ENCODE results near the gene ZC2HC1C. TPM values are rescaled to one million over a fixed set of nuclear protein-coding genes. Genes with fewer than 3 reads are reported as not detected.

ZC2HC1C gene
- polyA plus RNA-seq, 2 of the 4 experiments (the other 2 are of a cell fraction), result 2.7 to 3.9 TPM

GRCh38 chr14:75098682-75099081 lies 29.2 kb downstream of the ZC2HC1C start:
- TF ChIP-seq ELK1 (IDR thresholded peaks at IDR 0.05; ENCODE audit: low read depth, low read length), result no peak
- no peak for TF ChIP-seq EHF (CRISPR knock-in tag; IDR thresholded peaks at IDR 0.05)
- no peak for TF ChIP-seq POLR2A (IDR thresholded peaks at IDR 0.05; ENCODE audit: low read length)
- TF ChIP-seq MAFK (IDR thresholded peaks at IDR 0.05; ENCODE audit: partially characterized antibody), result no peak
- H3K4me1 ChIP-seq, result no peaks in the 10 kb centered on the region
- DNase-seq (ENCODE audit: low read depth in 1 of 2, low spot score in 1 of 2), result no peak
- H3K4me3 ChIP-seq, result no peak overlapping the region
- ChIA-PET POLR2A (no interaction called here), CTCF (interaction anchor here (0.8 to 2.1 kb wide), 2 partner anchors 10 to 141 kb away, joined by 3 to 13 read pairs; no protein-coding TSS in a partner anchor)
- no peak overlapping the region for H3K27ac ChIP-seq
- H3K4me2 ChIP-seq, result no peak overlapping the region
- H3K9me3 ChIP-seq, result no peaks in the 10 kb centered on the region
- FAIRE-seq, result no peak
- ATAC-seq, result no peak
- WGBS (ENCODE audit: missing lambda C conversion rate), result 88% methylated on average over 1 of the region's 1 CpG

- CTCF ChIA-PET, result interaction anchor here (0.7 to 2.5 kb wide), 2 partner anchors 13 to 1104 kb away, joined by 3 to 20 read pairs; no protein-coding TSS in a partner anchor
- no peaks in the 10 kb centered on the region for H3K9me3 ChIP-seq
- POLR2A ChIA-PET, result no interaction called here
These were observed 32.0 kb downstream of the ZC2HC1C start for GRCh38 chr14:75101491-75101890.

GRCh38 chr14:75107186-75107585 lies 37.7 kb downstream of the ZC2HC1C start:
- H3K9me3 ChIP-seq, result no peaks in the 10 kb centered on the region
- no peak overlapping the region for H3K4me2 ChIP-seq
- no peak for ATAC-seq
- H3K27ac ChIP-seq, result no peak overlapping the region
- no peaks in the 10 kb centered on the region for H3K4me1 ChIP-seq
- TF ChIP-seq HMGXB4 (CRISPR knock-in tag; IDR thresholded peaks at IDR 0.05; ENCODE audit: borderline replicate concordance) (no peak), ZSCAN20 (CRISPR knock-in tag; IDR thresholded peaks at IDR 0.05) (no peak), MAX (IDR thresholded peaks at IDR 0.05) (no peak), FOSL2 (IDR thresholded peaks at IDR 0.05) (no peak), FOSL2 (CRISPR knock-in tag; IDR thresholded peaks at IDR 0.05) (no peak), EHF (CRISPR knock-in tag; IDR thresholded peaks at IDR 0.05) (no peak), NFE2L2 (conservative IDR thresholded peaks at IDR 0.05; ENCODE audit: low read length) (no peak), GATA3 (IDR thresholded peaks at IDR 0.05; ENCODE audit: borderline replicate concordance) (no peak), JUN (IDR thresholded peaks at IDR 0.05) (no peak), SMC3 (IDR thresholded peaks at IDR 0.05) (no peak), NR3C1 (IDR thresholded peaks at IDR 0.05) (no peak), SREBF2 (IDR thresholded peaks at IDR 0.05) (no peak), ZC3H11A (IDR thresholded peaks at IDR 0.05) (no peak), POLR2A (IDR thresholded peaks at IDR 0.05; ENCODE audit: low read length) (no peak), ATOH8 (CRISPR knock-in tag; IDR thresholded peaks at IDR 0.05; ENCODE audit: low read depth) (no peak), CBX2 (IDR thresholded peaks at IDR 0.05; ENCODE audit: borderline replicate concordance, low read depth) (no peak), HDAC2 (IDR thresholded peaks at IDR 0.05) (no peak)
- 73% methylated on average over 3 of the region's 3 CpGs for WGBS (ENCODE audit: missing lambda C conversion rate)
- POLR2A ChIA-PET, result no interaction called here
- FAIRE-seq, result no peak
- no peak for DNase-seq (ENCODE audit: low read depth in 1 of 2, low spot score in 1 of 2)
- H3K4me3 ChIP-seq, result no peak overlapping the region
- CTCF ChIA-PET, result interaction anchor here (0.7 to 1.3 kb wide), 3 partner anchors 11 to 162 kb away, joined by 3 to 5 read pairs (median 3); no protein-coding TSS in a partner anchor

More at GRCh38 chr14:75101491-75101890, 32.0 kb downstream of the ZC2HC1C start:
- Histone ChIP-seq H3K4me2 (no peak overlapping the region), H3K27ac (no peak overlapping the region), H3K4me1 (no peaks in the 10 kb centered on the region), H3K4me3 (no peak overlapping the region)
- TF ChIP-seq TP53 (CRISPR knock-in tag; IDR thresholded peaks at IDR 0.05), result no peak
- TF ChIP-seq KDM5A (IDR thresholded peaks at IDR 0.05), result no peak
- TF ChIP-seq ATOH8 (CRISPR knock-in tag; IDR thresholded peaks at IDR 0.05; ENCODE audit: low read depth), result no peak
- TF ChIP-seq ELK1 (IDR thresholded peaks at IDR 0.05; ENCODE audit: low read depth, low read length), result no peak
- WGBS (ENCODE audit: missing lambda C conversion rate), result 79% methylated on average over 4 of the region's 4 CpGs
- DNase-seq (ENCODE audit: low read depth in 1 of 2, low spot score in 1 of 2), result no peak
- FAIRE-seq, result no peak
- ATAC-seq, result no peak
